H1 (cell line): Measurements from ENCODE around the gene AK8. TPM values are rescaled to one million over a fixed set of nuclear protein-coding genes. Genes with fewer than 3 reads are reported as not detected.

ENCODE experiments used
- CTCF ChIA-PET: fragments of 300-600 bp; sonication (Branson Sonifier 250); formaldehyde crosslinking; loops from one replicate; lab custom pipeline; 2021; ENCODE audit not compliant: partially characterized antibody; lab: Charles Lee
- POLR2A ChIA-PET: fragments of 300-600 bp; sonication (Branson Sonifier 250); formaldehyde crosslinking; loops from one replicate; lab custom pipeline; 2021; ENCODE audit warnings: inconsistent platforms; ENCODE audit not compliant: partially characterized antibody; lab: Charles Lee
- DNase-seq, 2 experiments: peaks; one replicate each; pipeline versions ENCODE4 v3.0.0 to v3.0.0-alpha.2; 2010 to 2022; ENCODE audit warnings: low spot score in 2 of 2, low read depth in 1 of 2, mixed read lengths in 1 of 2
- FAIRE-seq: peaks from 2 replicates; lab custom pipeline; 2011; peaks lifted over from hg19 to GRCh38; lab: Jason Lieb, UNC
- H2AFZ ChIP-seq: 2 replicates; pipeline ENCODE4 v1.8.1; 2012; ENCODE audit warnings: low read length, inconsistent platforms
- H2AK5ac ChIP-seq: 2 replicates; pipeline ENCODE4 v1.6.1; 2013; ENCODE audit warnings: low read depth, low read length
- H2BK120ac ChIP-seq: replicated peaks from 2 replicates; pipeline ENCODE3; 2013; ENCODE audit warnings: low read depth, low read length, inconsistent platforms
- H2BK12ac ChIP-seq: 2 replicates; pipeline ENCODE4 v1.6.1; 2013; ENCODE audit warnings: low read depth, low read length
- H2BK15ac ChIP-seq: 2 replicates; pipeline ENCODE4 v1.6.1; 2013; ENCODE audit warnings: low read length
- H2BK20ac ChIP-seq: 2 replicates; pipeline ENCODE4 v1.6.1; 2013; ENCODE audit warnings: low read length
- H2BK5ac ChIP-seq: 2 replicates; pipeline ENCODE4 v1.6.1; 2013; ENCODE audit warnings: low read depth, low read length
- H3K14ac ChIP-seq: 2 replicates; pipeline ENCODE4 v1.6.1; 2013; ENCODE audit warnings: inconsistent platforms; ENCODE audit not compliant: insufficient read length
- H3K18ac ChIP-seq: 2 replicates; pipeline ENCODE4 v1.6.1; 2013; ENCODE audit warnings: low read length; ENCODE audit errors: extremely low read depth
- H3K23ac ChIP-seq: 2 replicates; pipeline ENCODE4 v1.6.1; 2013; ENCODE audit warnings: inconsistent platforms; ENCODE audit not compliant: insufficient read length
- H3K23me2 ChIP-seq: 2 replicates; pipeline ENCODE4 v1.6.1; 2013; ENCODE audit warnings: low read depth, low read length
- H3K27ac ChIP-seq: 2 replicates; pipeline ENCODE4 v1.6.1; 2011; ENCODE audit warnings: low read depth, low read length, inconsistent platforms
- H3K27me3 ChIP-seq, 4 experiments: replicated peaks in 1 of 4; 1 replicate in 1 of 4; 2 replicates in 3 of 4; pipeline versions ENCODE4 v1.6.1 to v1.8.1; 2011 to 2013; ENCODE audit warnings: low read length in 3 of 4, mild to moderate bottlenecking in 3 of 4, inconsistent platforms in 2 of 4, mixed read lengths in 2 of 4, moderate library complexity in 1 of 4; ENCODE audit not compliant: control insufficient read depth in 3 of 4, insufficient read depth in 3 of 4; ENCODE audit errors: extremely low read depth in 1 of 4
- H3K36me3 ChIP-seq, 4 experiments: 2 replicates each; pipeline versions ENCODE4 v1.6.1 to v1.8.1; 2011 to 2013; ENCODE audit warnings: mild to moderate bottlenecking in 4 of 4, low read length in 3 of 4, moderate library complexity in 2 of 4, control low read depth in 1 of 4, inconsistent platforms in 1 of 4; ENCODE audit not compliant: insufficient read depth in 4 of 4, control insufficient read depth in 2 of 4
- H3K4ac ChIP-seq: replicated peaks from 2 replicates; pipeline ENCODE3; 2013; ENCODE audit warnings: low read length, low read depth, mixed read lengths, inconsistent platforms; ENCODE audit not compliant: insufficient read length
- H3K4me1 ChIP-seq, 4 experiments: replicated peaks in 1 of 4; 1 replicate in 1 of 4; 2 replicates in 3 of 4; pipeline versions ENCODE4 v1.6.1 to v1.8.1; 2011 to 2013; ENCODE audit warnings: low read length in 3 of 4, inconsistent platforms in 2 of 4, mixed read lengths in 1 of 4; ENCODE audit not compliant: insufficient read depth in 4 of 4, control insufficient read depth in 3 of 4
- H3K4me2 ChIP-seq, 2 experiments: 2 replicates each; pipeline versions ENCODE4 v1.6.1 to v1.8.1; 2011 to 2013; ENCODE audit warnings: low read depth in 2 of 2, low read length in 2 of 2, control low read depth in 1 of 2, inconsistent platforms in 1 of 2, mild to moderate bottlenecking in 1 of 2; ENCODE audit not compliant: insufficient read depth in 1 of 2
- H3K4me3 ChIP-seq, 4 experiments: fragments of 200-600, 300-600 bp in 1 of 4; sonication (generic), shearing (Covaris generic), sonication (Bioruptor Twin) in 1 of 4; 2 replicates each; pipeline versions ENCODE4 v1.5.1 to v1.8.1; 2011 to 2016; ENCODE audit warnings: low read length in 4 of 4, low read depth in 3 of 4, control low read depth in 2 of 4, inconsistent platforms in 2 of 4, mild to moderate bottlenecking in 2 of 4, mixed read lengths in 1 of 4, moderate library complexity in 1 of 4; ENCODE audit not compliant: insufficient read depth in 2 of 4; ENCODE audit errors: extremely low read depth in 1 of 4
- H3K56ac ChIP-seq: replicated peaks from 2 replicates; pipeline ENCODE3; 2013; ENCODE audit warnings: low read depth, mild to moderate bottlenecking, mixed read lengths, low read length, inconsistent platforms; ENCODE audit not compliant: insufficient read length
- H3K79me1 ChIP-seq: 2 replicates; pipeline ENCODE4 v1.6.1; 2013; ENCODE audit warnings: low read depth, low read length, control low read depth
- H3K79me2 ChIP-seq, 2 experiments: 2 replicates each; pipeline versions ENCODE4 v1.6.1 to v1.8.1; 2012 to 2013; ENCODE audit warnings: low read length in 2 of 2, mild to moderate bottlenecking in 2 of 2, inconsistent platforms in 1 of 2; ENCODE audit not compliant: insufficient read depth in 2 of 2, control insufficient read depth in 1 of 2
- H3K9ac ChIP-seq, 4 experiments: replicated peaks in 1 of 4; 1 replicate in 1 of 4; 2 replicates in 3 of 4; pipeline versions ENCODE4 v1.6.1 to v1.8.1; 2011 to 2013; ENCODE audit warnings: low read depth in 3 of 4, low read length in 3 of 4, control low read depth in 2 of 4, mild to moderate bottlenecking in 2 of 4, moderate library complexity in 2 of 4, inconsistent platforms in 1 of 4; ENCODE audit errors: extremely low read depth in 1 of 4
- H3K9me3 ChIP-seq, 2 experiments: 2 replicates each; pipeline versions ENCODE4 v1.6.1 to v1.8.1; 2012 to 2013; ENCODE audit warnings: mild to moderate bottlenecking in 2 of 2, moderate library complexity in 2 of 2, control low read depth in 1 of 2, inconsistent platforms in 1 of 2, low read depth in 1 of 2, low read length in 1 of 2, mixed read lengths in 1 of 2; ENCODE audit not compliant: insufficient read depth in 2 of 2
- H4K20me1 ChIP-seq, 2 experiments: replicated peaks in 1 of 2; 2 replicates each; pipeline versions ENCODE3 to v1.8.1; 2011 to 2013; ENCODE audit warnings: inconsistent platforms in 2 of 2, low read length in 2 of 2, mild to moderate bottlenecking in 1 of 2; ENCODE audit not compliant: insufficient read depth in 2 of 2, control insufficient read depth in 1 of 2
- H4K5ac ChIP-seq: 2 replicates; pipeline ENCODE4 v1.6.1; 2013; ENCODE audit warnings: low read length, low read depth, mixed read lengths, inconsistent platforms; ENCODE audit not compliant: insufficient read length
- H4K8ac ChIP-seq: 2 replicates; pipeline ENCODE4 v1.8.0; 2013; ENCODE audit warnings: mild to moderate bottlenecking, moderate library complexity, low read length, inconsistent platforms; ENCODE audit not compliant: insufficient read depth; ENCODE audit errors: extremely low read depth
- H4K91ac ChIP-seq: replicated peaks from 2 replicates; pipeline ENCODE3; 2013; ENCODE audit warnings: low read length, mixed read lengths, inconsistent platforms; ENCODE audit not compliant: insufficient read length
- MAFK ChIP-seq: IDR thresholded peaks from 2 replicates; pipeline ENCODE4 v1.6.1; 2012; ENCODE audit warnings: low read depth, mild to moderate bottlenecking, improper control_type of control experiment, low read length
- NRF1 ChIP-seq: IDR thresholded peaks from 2 replicates; pipeline ENCODE4 v1.6.1; 2011; ENCODE audit warnings: mild to moderate bottlenecking, low read depth, low read length, improper control_type of control experiment
- POLR2A ChIP-seq, 2 experiments: IDR thresholded peaks; 1 replicate in 1 of 2; 2 replicates in 1 of 2; pipeline ENCODE4 v1.6.1; 2011; ENCODE audit warnings: low read depth in 2 of 2, low read length in 2 of 2, mild to moderate bottlenecking in 2 of 2; ENCODE audit errors: control extremely low read depth in 1 of 2
- SAP30 ChIP-seq: fragments of 300-600 bp; sonication (generic); IDR thresholded peaks from 2 replicates; pipeline ENCODE4 v1.7.1; 2012; ENCODE audit warnings: low read length, moderate library complexity, mild to moderate bottlenecking, inconsistent platforms; ENCODE audit not compliant: insufficient read depth, insufficient replicate concordance
- SP1 ChIP-seq: IDR thresholded peaks from 2 replicates; pipeline ENCODE4 v1.6.1; 2011; ENCODE audit warnings: low read depth, low read length
- WGBS, 2 experiments: shearing (Covaris generic) in 1 of 2; methylation state at CpG; one replicate each; pipeline versions ENCODE4 v1.1.6 to v1.1.7; 2013 to 2015; ENCODE audit warnings: low lambda C conversion rate in 2 of 2, mixed read lengths in 2 of 2, inconsistent platforms in 1 of 2, low coverage in 1 of 2, missing lambda C conversion rate in 1 of 2; ENCODE audit not compliant: insufficient replicate concordance in 2 of 2, insufficient coverage in 1 of 2, insufficient read length in 1 of 2; ENCODE audit errors: extremely low coverage in 1 of 2, missing lambda C conversion rate in 1 of 2; 5-methylcytosine and 5-hydroxymethylcytosine counted together
- polyA plus RNA-seq, 7 experiments: library from polyadenylated mRNA; depleted of rRNA in 3 of 7; stranded (reverse) in 5 of 7; unstranded in 2 of 7; fragments of >200 nt in 5 of 7; fragments of 200-250 nt in 2 of 7; gene quantifications; 1 replicate in 5 of 7; 2 replicates in 1 of 7; 4 replicates in 1 of 7; pipeline versions ENCODE4 v1.2.1 to v1.2.3, GENCODE V29; 2011 to 2013; ENCODE audit warnings: missing spikeins in 2 of 7, mixed read lengths in 2 of 7
- total RNA-seq: library from RNA; stranded (reverse); fragmentation: NEBNext Ultra II Directional; extraction: Animal tissue kit (Norgen Biotek cat#: 25700); gene quantifications from 2 replicates; pipeline ENCODE4 v1.2.1, GENCODE V29; 2021
- TF ChIP-seq, protein P1 (sequence below): IDR thresholded peaks from 2 replicates; pipeline ENCODE4 v1.6.1; 2012; ENCODE audit warnings: low read length, inconsistent platforms
- TF ChIP-seq, protein P2 (sequence below): IDR thresholded peaks from 2 replicates; pipeline ENCODE4 v1.6.1; 2012; ENCODE audit warnings: inconsistent platforms

AK8 gene
- total and polyA plus RNA-seq, 2 of the 8 experiments (the other 6 are each of a cell fraction or from before 2014, with no cell fraction given), result 0.35 to 0.48 TPM

DNA sequence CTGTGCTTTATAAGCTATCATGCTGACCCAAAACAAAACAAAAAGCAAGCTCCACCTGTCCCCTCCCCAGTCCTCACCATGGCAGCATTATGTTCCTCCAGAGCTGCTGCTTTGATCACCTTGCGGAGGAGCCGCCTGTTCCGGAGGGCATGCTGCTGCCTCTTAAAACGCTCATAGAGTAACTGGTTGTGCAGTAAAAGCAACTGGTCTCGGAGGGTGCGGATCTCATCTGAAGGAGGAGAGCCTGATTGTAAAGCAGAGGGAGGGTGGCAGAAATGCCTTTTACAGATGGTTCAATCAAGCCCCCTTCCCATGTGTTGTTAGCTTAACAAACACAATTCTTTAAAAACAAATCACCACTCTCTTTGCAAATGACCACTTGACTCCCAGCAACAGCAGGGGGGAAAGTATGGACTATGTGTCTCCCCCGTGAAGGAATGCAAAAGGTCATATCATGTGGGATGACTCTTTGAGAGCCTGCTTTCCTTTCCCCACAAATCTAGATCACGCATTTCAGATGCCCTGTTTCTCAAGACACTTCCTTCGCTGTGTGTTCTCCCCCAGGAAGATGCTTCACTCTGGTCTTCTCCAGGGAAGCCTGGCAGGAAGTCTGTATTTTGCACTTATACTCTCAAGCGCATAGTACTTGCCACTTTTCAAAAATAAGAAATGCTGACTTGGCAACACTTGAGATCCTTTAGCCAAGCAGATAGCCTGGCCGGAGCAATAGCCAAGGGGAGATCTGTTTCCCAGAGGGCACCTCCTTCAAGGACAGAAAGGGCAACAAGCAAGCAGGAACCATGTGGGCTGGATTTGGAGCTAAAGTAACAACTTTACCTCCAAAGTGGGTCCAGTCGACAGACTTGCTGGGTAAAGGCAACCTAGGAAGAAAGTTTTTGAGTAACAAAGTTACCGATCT, 25.7 kb upstream of the AK8 start:
- no peak for TF ChIP-seq NRF1
- TF ChIP-seq, protein P1, sequence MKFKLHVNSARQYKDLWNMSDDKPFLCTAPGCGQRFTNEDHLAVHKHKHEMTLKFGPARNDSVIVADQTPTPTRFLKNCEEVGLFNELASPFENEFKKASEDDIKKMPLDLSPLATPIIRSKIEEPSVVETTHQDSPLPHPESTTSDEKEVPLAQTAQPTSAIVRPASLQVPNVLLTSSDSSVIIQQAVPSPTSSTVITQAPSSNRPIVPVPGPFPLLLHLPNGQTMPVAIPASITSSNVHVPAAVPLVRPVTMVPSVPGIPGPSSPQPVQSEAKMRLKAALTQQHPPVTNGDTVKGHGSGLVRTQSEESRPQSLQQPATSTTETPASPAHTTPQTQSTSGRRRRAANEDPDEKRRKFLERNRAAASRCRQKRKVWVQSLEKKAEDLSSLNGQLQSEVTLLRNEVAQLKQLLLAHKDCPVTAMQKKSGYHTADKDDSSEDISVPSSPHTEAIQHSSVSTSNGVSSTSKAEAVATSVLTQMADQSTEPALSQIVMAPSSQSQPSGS, result no peak
- TF ChIP-seq, protein P2, sequence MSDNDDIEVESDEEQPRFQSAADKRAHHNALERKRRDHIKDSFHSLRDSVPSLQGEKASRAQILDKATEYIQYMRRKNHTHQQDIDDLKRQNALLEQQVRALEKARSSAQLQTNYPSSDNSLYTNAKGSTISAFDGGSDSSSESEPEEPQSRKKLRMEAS, result no peak
- no peak for TF ChIP-seq SAP30
- no peak for TF ChIP-seq POLR2A (IDR thresholded peaks at IDR 0.05; ENCODE audit: control extremely low read depth in 1 of 2, low read depth in 2 of 2, low read length in 2 of 2)
- TF ChIP-seq MAFK, result peak; percentile 79
- no peak for TF ChIP-seq SP1
- no peak overlapping the region for H3K14ac ChIP-seq
- DNase-seq, result peak in 1 of 2 experiments; percentile 9

More for the DNA sequence above, 25.7 kb upstream of the AK8 start:
- Histone ChIP-seq H3K9ac (peak overlapping the region in 1 of 4 experiments; percentile 8; a peak in 1 of 7 replicates), H3K79me2 (no peaks in the 10 kb centered on the region), H3K4me2 (peak overlapping the region; percentile 40 to 67), H3K36me3 (peaks cover 10 to 42% (median 20%) of the 10 kb centered on the region in 4 experiments; a peak in 7 of 8 replicates), H2BK5ac (no peak overlapping the region), H2AFZ (no peak overlapping the region), H2AK5ac (no peak overlapping the region), H3K4me3 (0 out of 8 replicates have a peak overlapping the region, but pooled peaks of 1 of the 4 experiments have one; percentile 7), H3K9me3 (no peaks in the 10 kb centered on the region), H3K23ac (no peak overlapping the region), H3K4me1 (peaks cover 7 to 23% (median 16%) of the 10 kb centered on the region in 4 experiments; a peak in 6 of 7 replicates), H3K27me3 (no peaks in the 10 kb centered on the region), H3K4ac (no peak overlapping the region), H2BK12ac (no peak overlapping the region), H3K23me2 (no peaks in the 10 kb centered on the region), H2BK15ac (0 out of 2 replicates have a peak overlapping the region, but pooled peaks have one; percentile 34), H3K27ac (peak overlapping the region; percentile 24), H4K5ac (no peak overlapping the region), H2BK20ac (no peak overlapping the region), H3K18ac (peak overlapping the region; percentile 27; the same call in 1 of the 2 replicates), H4K8ac (no peak overlapping the region), H2BK120ac (no peak overlapping the region), H4K91ac (no peak overlapping the region), H3K56ac (no peak overlapping the region), H3K79me1 (no peaks in the 10 kb centered on the region), H4K20me1 (no peaks in the 10 kb centered on the region)
- ChIA-PET POLR2A (interaction anchor here (1.7 to 1.9 kb wide), 2 partner anchors 10 to 11 kb away, joined by 4 read pairs; no protein-coding TSS in a partner anchor), CTCF (interaction anchor here (0.7 to 8.4 kb wide), 19 partner anchors 10 to 489 kb away, joined by 3 to 115 read pairs (median 9); partner anchors contain the start of genes AK8, SPACA9 and TSC1)
- 60% methylated on average over 13 of the region's 13 CpGs; no CpG with 5 or more reads in 1 of the 2 experiments for WGBS, 2 experiments
- no peak for FAIRE-seq
